Measurements from ENCODE around the gene TENM4. TPM values are rescaled to one million over a fixed set of nuclear protein-coding genes. Genes with fewer than 3 reads are reported as not detected.

Gene TENM4
- total and polyA plus RNA-seq, 10 of the 15 experiments (the other 5 are each of a cell fraction or from before 2014, with no cell fraction given) = 0.03 to 0.12 (median 0.06) TPM; not detected in 7

DNA sequence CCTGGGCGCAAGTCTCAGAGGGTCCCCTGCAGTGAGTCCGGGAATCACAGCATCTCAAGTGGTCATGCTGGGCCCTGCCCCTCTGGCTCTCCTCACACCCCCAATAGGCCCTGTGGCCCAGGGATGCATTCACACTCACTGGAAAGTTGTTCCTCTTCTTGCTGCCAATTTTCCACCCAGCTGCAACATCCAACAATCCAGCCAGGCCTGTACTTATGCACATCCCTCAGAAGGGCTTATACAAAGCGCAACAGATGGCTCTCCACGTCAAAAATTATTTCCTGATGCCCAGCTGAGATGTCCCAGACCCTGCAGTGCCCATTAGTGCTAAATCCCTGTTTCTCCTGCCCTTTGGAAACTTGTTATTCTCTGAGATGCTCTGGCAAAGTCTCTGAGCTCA is 458.4 kb downstream of the TENM4 start (continued):
- no peak for TF ChIP-seq SUPT20H (IDR thresholded peaks at IDR 0.05; ENCODE audit: borderline replicate concordance, control insufficient read depth, low read depth, low read length)

DNA sequence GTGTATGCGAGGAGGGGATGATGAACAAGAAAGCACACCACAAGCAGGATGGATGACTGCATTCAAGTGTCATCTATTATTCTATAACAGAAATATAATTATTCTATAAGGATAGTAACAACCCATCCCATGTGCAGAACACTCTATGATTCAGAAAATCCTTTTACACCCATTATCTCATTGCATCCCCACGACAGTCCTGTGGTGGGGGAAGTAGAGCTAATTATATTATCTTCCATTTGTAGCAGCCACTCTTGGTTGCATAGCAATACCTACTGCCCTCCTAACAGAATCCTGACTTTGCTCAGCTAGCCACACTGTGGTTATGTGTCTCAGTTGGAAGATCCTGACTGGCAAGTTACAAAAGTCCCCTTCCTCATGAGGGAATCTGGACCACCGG is 459.7 kb downstream of the TENM4 start:
- Histone ChIP-seq H2AFZ (ENCODE audit: control insufficient read depth, low read depth, low read length) (no peak overlapping the region), H3K36me3 (ENCODE audit: control insufficient read depth in 2 of 2, insufficient read depth in 2 of 2, low read length in 1 of 2) (no peaks in the 10 kb centered on the region), H3K27ac (ENCODE audit: control insufficient read depth, insufficient read depth) (no peak overlapping the region), H4K20me1 (ENCODE audit: control insufficient read depth, insufficient read depth) (no peaks in the 10 kb centered on the region), H3K4me1 (ENCODE audit: control insufficient read depth, insufficient read depth, low read length) (no peaks in the 10 kb centered on the region), H3K79me2 (ENCODE audit: control insufficient read depth, insufficient read depth, low read length) (no peaks in the 10 kb centered on the region), H3K27me3 (replicated peaks in 1 of 2; ENCODE audit: control insufficient read depth in 2 of 2, insufficient read depth in 2 of 2, low read length in 1 of 2) (no peaks in the 10 kb centered on the region), H3K9me3 (replicated peaks; ENCODE audit: control insufficient read depth, insufficient read depth, low read length) (no peaks in the 10 kb centered on the region), H3K4me3 (no peak overlapping the region), H3K9ac (ENCODE audit: control insufficient read depth, insufficient read depth, low read length) (no peak overlapping the region), H3K4me2 (ENCODE audit: control insufficient read depth, insufficient read depth) (no peak overlapping the region)
- TF ChIP-seq RUNX3 (IDR thresholded peaks at IDR 0.05; ENCODE audit: low read length) (no peak), EED (IDR thresholded peaks at IDR 0.05; ENCODE audit: low read depth) (no peak), CBFB (IDR thresholded peaks at IDR 0.05; ENCODE audit: low read depth) (no peak), ZNF384 (IDR thresholded peaks at IDR 0.05; ENCODE audit: borderline replicate concordance, low read depth, low read length) (no peak), SIX5 (IDR thresholded peaks at IDR 0.05; ENCODE audit: low read depth, low read length, severe bottlenecking) (no peak), BMI1 (IDR thresholded peaks at IDR 0.05; ENCODE audit: borderline replicate concordance) (no peak)
- TF ChIP-seq, protein P1, sequence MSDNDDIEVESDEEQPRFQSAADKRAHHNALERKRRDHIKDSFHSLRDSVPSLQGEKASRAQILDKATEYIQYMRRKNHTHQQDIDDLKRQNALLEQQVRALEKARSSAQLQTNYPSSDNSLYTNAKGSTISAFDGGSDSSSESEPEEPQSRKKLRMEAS (IDR thresholded peaks at IDR 0.05; ENCODE audit: low read depth, low read length) = no peak
- TF ChIP-seq, protein P2, sequence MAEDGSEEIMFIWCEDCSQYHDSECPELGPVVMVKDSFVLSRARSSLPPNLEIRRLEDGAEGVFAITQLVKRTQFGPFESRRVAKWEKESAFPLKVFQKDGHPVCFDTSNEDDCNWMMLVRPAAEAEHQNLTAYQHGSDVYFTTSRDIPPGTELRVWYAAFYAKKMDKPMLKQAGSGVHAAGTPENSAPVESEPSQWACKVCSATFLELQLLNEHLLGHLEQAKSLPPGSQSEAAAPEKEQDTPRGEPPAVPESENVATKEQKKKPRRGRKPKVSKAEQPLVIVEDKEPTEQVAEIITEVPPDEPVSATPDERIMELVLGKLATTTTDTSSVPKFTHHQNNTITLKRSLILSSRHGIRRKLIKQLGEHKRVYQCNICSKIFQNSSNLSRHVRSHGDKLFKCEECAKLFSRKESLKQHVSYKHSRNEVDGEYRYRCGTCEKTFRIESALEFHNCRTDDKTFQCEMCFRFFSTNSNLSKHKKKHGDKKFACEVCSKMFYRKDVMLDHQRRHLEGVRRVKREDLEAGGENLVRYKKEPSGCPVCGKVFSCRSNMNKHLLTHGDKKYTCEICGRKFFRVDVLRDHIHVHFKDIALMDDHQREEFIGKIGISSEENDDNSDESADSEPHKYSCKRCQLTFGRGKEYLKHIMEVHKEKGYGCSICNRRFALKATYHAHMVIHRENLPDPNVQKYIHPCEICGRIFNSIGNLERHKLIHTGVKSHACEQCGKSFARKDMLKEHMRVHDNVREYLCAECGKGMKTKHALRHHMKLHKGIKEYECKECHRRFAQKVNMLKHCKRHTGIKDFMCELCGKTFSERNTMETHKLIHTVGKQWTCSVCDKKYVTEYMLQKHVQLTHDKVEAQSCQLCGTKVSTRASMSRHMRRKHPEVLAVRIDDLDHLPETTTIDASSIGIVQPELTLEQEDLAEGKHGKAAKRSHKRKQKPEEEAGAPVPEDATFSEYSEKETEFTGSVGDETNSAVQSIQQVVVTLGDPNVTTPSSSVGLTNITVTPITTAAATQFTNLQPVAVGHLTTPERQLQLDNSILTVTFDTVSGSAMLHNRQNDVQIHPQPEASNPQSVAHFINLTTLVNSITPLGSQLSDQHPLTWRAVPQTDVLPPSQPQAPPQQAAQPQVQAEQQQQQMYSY (CRISPR knock-in tag; IDR thresholded peaks at IDR 0.05) = no peak
- TF ChIP-seq, protein P3, sequence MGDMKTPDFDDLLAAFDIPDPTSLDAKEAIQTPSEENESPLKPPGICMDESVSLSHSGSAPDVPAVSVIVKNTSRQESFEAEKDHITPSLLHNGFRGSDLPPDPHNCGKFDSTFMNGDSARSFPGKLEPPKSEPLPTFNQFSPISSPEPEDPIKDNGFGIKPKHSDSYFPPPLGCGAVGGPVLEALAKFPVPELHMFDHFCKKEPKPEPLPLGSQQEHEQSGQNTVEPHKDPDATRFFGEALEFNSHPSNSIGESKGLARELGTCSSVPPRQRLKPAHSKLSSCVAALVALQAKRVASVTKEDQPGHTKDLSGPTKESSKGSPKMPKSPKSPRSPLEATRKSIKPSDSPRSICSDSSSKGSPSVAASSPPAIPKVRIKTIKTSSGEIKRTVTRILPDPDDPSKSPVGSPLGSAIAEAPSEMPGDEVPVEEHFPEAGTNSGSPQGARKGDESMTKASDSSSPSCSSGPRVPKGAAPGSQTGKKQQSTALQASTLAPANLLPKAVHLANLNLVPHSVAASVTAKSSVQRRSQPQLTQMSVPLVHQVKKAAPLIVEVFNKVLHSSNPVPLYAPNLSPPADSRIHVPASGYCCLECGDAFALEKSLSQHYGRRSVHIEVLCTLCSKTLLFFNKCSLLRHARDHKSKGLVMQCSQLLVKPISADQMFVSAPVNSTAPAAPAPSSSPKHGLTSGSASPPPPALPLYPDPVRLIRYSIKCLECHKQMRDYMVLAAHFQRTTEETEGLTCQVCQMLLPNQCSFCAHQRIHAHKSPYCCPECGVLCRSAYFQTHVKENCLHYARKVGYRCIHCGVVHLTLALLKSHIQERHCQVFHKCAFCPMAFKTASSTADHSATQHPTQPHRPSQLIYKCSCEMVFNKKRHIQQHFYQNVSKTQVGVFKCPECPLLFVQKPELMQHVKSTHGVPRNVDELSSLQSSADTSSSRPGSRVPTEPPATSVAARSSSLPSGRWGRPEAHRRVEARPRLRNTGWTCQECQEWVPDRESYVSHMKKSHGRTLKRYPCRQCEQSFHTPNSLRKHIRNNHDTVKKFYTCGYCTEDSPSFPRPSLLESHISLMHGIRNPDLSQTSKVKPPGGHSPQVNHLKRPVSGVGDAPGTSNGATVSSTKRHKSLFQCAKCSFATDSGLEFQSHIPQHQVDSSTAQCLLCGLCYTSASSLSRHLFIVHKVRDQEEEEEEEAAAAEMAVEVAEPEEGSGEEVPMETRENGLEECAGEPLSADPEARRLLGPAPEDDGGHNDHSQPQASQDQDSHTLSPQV (IDR thresholded peaks at IDR 0.05) = no peak
- CTCF ChIA-PET = no interaction called here
- POLR2A ChIA-PET = no interaction called here
- 0% methylated on average over 3 of the region's 3 CpGs for WGBS (ENCODE audit: insufficient coverage, insufficient replicate concordance, low lambda C conversion rate, missing lambda C conversion rate)
- FAIRE-seq (no peak), ATAC-seq (no peak), DNase-seq (ENCODE audit: low read depth, low spot score) (no peak)
- intact Hi-C loops (cut with micrococcal nuclease; ENCODE audit: unreplicated experiment) = no loop called here
- RAD21 ChIA-PET (ENCODE audit: unreplicated experiment) = no interaction called here
- in situ Hi-C loops (cut with MboI) = no loop called here
- SMC1A ChIA-PET (ENCODE audit: uncharacterized antibody, unreplicated experiment) = no interaction called here
- no TSS peak for BruUV-seq (replicated peaks)
